GM23338 (cell line): ENCODE results near the gene LTB. TPM values are rescaled to one million over a fixed set of nuclear protein-coding genes. Genes with fewer than 3 reads are reported as not detected.
A peak's percentile ranks its signal among the peaks of the same experiment; 100 is the strongest.

Experiments
- ATAC-seq: fragments of 200-7000 bp; cut with Tn5 transposase; 3 replicates; pipeline ENCODE4 v1.9.1; 2020
- DNase-seq: peaks from one replicate; pipeline ENCODE4 v3.0.0-alpha.2; 2015; ENCODE audit warnings: low spot score
- H2AFZ ChIP-seq: fragments of 200-600 bp; sonication (generic); 2 replicates; pipeline ENCODE4 v1.8.0; 2016; ENCODE audit warnings: antibody characterized with exemption, mild to moderate bottlenecking, moderate library complexity
- H3F3A ChIP-seq: fragments of 200-600 bp; sonication (generic); replicated peaks from 2 replicates; pipeline ENCODE4 v1.8.0; 2017; ENCODE audit warnings: antibody characterized with exemption, mixed run types, low read depth
- H3K27ac ChIP-seq: fragments of 200-600 bp; sonication (generic); 2 replicates; pipeline ENCODE4 v1.6.1; 2016; ENCODE audit warnings: low read depth
- H3K27me3 ChIP-seq: fragments of 200-600 bp; sonication (generic); 2 replicates; pipeline ENCODE4 v1.8.0; 2016; ENCODE audit warnings: mild to moderate bottlenecking, mixed run types, moderate library complexity; ENCODE audit not compliant: insufficient read depth
- H3K36me3 ChIP-seq: fragments of 200-600 bp; sonication (generic); 2 replicates; pipeline ENCODE4 v1.8.0; 2016; ENCODE audit warnings: mild to moderate bottlenecking; ENCODE audit not compliant: insufficient read depth
- H3K4me1 ChIP-seq: fragments of 200-600 bp; sonication (generic); 2 replicates; pipeline ENCODE4 v1.8.0; 2016; ENCODE audit warnings: mild to moderate bottlenecking, moderate library complexity; ENCODE audit not compliant: insufficient read depth
- H3K4me2 ChIP-seq: fragments of 200-600 bp; sonication (generic); 2 replicates; pipeline ENCODE4 v1.7.1; 2017; ENCODE audit warnings: mixed run types
- H3K4me3 ChIP-seq: fragments of 200-600 bp; sonication (generic); 2 replicates; pipeline ENCODE4 v1.6.1; 2016; ENCODE audit warnings: mixed run types
- H3K79me2 ChIP-seq: fragments of 200-600 bp; sonication (generic); replicated peaks from 2 replicates; pipeline ENCODE4 v1.8.0; 2017; ENCODE audit warnings: mild to moderate bottlenecking; ENCODE audit not compliant: insufficient read depth
- H3K9me2 ChIP-seq: fragments of 200-600 bp; sonication (generic); 2 replicates; pipeline ENCODE4 v1.8.0; 2017; ENCODE audit not compliant: insufficient read depth
- H4K20me1 ChIP-seq: fragments of 200-600 bp; sonication (generic); replicated peaks from 2 replicates; pipeline ENCODE4 v1.8.0; 2017; ENCODE audit warnings: mild to moderate bottlenecking; ENCODE audit not compliant: insufficient read depth
- H3K27ac Mint-ChIP-seq: 2 replicates; pipeline ENCODE4 v1.8.0; 2020; ENCODE audit warnings: inconsistent platforms, mild to moderate bottlenecking, moderate library complexity, mixed read lengths
- H3K27me3 Mint-ChIP-seq: 3 replicates; pipeline ENCODE4 v1.8.0; 2022; ENCODE audit warnings: low read depth, mild to moderate bottlenecking, moderate library complexity, mixed read lengths, inconsistent platforms; ENCODE audit not compliant: insufficient read depth, poor library complexity
- H3K36me3 Mint-ChIP-seq: 3 replicates; pipeline ENCODE4 v1.8.0; 2021; ENCODE audit warnings: low read depth, mild to moderate bottlenecking, inconsistent platforms, moderate library complexity, mixed read lengths
- H3K4me1 Mint-ChIP-seq: 3 replicates; pipeline ENCODE4 v1.8.0; 2020; ENCODE audit warnings: mild to moderate bottlenecking, inconsistent platforms, mixed read lengths
- H3K4me3 Mint-ChIP-seq: 3 replicates; pipeline ENCODE4 v1.8.0; 2021; ENCODE audit warnings: moderate library complexity, mild to moderate bottlenecking, inconsistent platforms, mixed read lengths
- H3K9me3 Mint-ChIP-seq: 3 replicates; pipeline ENCODE4 v1.8.0; 2020; ENCODE audit warnings: moderate library complexity, mild to moderate bottlenecking, inconsistent platforms, mixed read lengths
- CREB1 ChIP-seq: fragments of 250-450 bp; sonication (Bioruptor Pico); IDR thresholded peaks from 2 replicates; pipeline ENCODE4 v1.5.0; 2020; ENCODE audit warnings: low read depth, mild to moderate bottlenecking, moderate library complexity
- EZH2phosphoT487 ChIP-seq: fragments of 200-600 bp; sonication (generic); IDR thresholded peaks from one replicate; pipeline ENCODE4 v1.8.1; 2018; ENCODE audit warnings: antibody characterized with exemption; ENCODE audit not compliant: unreplicated experiment
- JUNB ChIP-seq: IDR thresholded peaks from one replicate; pipeline ENCODE4 v1.6.1; 2016; ENCODE audit warnings: antibody characterized with exemption; ENCODE audit not compliant: unreplicated experiment
- POLR2AphosphoS5 ChIP-seq: IDR thresholded peaks from 2 replicates; pipeline ENCODE4 v1.6.1; 2016; ENCODE audit warnings: antibody characterized with exemption, low read depth
- STAT1 ChIP-seq: IDR thresholded peaks from one replicate; pipeline ENCODE4 v1.6.1; 2016; ENCODE audit warnings: antibody characterized with exemption; ENCODE audit not compliant: unreplicated experiment
- ZNF331 ChIP-seq: fragments of 250-450 bp; sonication (Bioruptor Pico); IDR thresholded peaks from 2 replicates; pipeline ENCODE4 v1.5.0; 2020; ENCODE audit warnings: low read depth, mild to moderate bottlenecking, moderate library complexity
- ZNF462 ChIP-seq: fragments of 250-450 bp; sonication (Bioruptor Pico); IDR thresholded peaks from 2 replicates; pipeline ENCODE4 v1.5.0; 2020; ENCODE audit warnings: mild to moderate bottlenecking, moderate library complexity
- polyA plus RNA-seq: library from polyadenylated mRNA; unstranded; fragments of >200 nt; fragmentation: Nextera tagmentation; extraction: Ambion mirVana; gene quantifications from 2 replicates; pipeline ENCODE4 v1.2.1, GENCODE V29; 2016
- total RNA-seq: library from RNA; depleted of rRNA; stranded (reverse); fragments of >200 nt; shearing (Covaris generic); gene quantifications from 2 replicates; pipeline ENCODE4 v1.2.3, GENCODE V29; 2014

LTB gene
- total and polyA plus RNA-seq, 2 experiments from 2014 or later: 1.7 TPM; not detected in 1

- no peak for TF ChIP-seq JUNB
- no peak for TF ChIP-seq STAT1
- no peak for TF ChIP-seq CREB1 (CRISPR knock-in tag)
- TF ChIP-seq POLR2AphosphoS5: no peak
- no peak overlapping the region for H3K4me2 ChIP-seq
- no peak overlapping the region for H3K4me3 Mint-ChIP-seq
- no peaks in the 10 kb centered on the region for H3K36me3 ChIP-seq
- peaks cover 25% of the 10 kb centered on the region for H3K36me3 Mint-ChIP-seq
- peaks cover 3% of the 10 kb centered on the region for H3K27me3 Mint-ChIP-seq
- H4K20me1 ChIP-seq: no peaks in the 10 kb centered on the region
- H3K27me3 ChIP-seq: no peaks in the 10 kb centered on the region
- ATAC-seq (no peak), DNase-seq (no peak)
- no peaks in the 10 kb centered on the region; the same call in 2 of the 3 replicates for H3K9me3 Mint-ChIP-seq
- H2AFZ ChIP-seq: no peak overlapping the region
- H3F3A ChIP-seq: 0 out of 2 replicates have a peak, but pooled peaks cover 2% of the 10 kb centered on the region
- H3K79me2 ChIP-seq: no peaks in the 10 kb centered on the region
- no peak overlapping the region for H3K4me3 ChIP-seq
- no peak overlapping the region for H3K27ac ChIP-seq
- H3K27ac Mint-ChIP-seq: no peak overlapping the region
- peaks cover 18% of the 10 kb centered on the region for H3K4me1 Mint-ChIP-seq
- H3K9me2 ChIP-seq: no peaks in the 10 kb centered on the region
- peaks cover 3% of the 10 kb centered on the region; the same call in 1 of the 2 replicates for H3K4me1 ChIP-seq
Measured at GRCh38 chr6:31560697-31561058, 21.5 kb downstream of the LTB start.

- H3K4me3 Mint-ChIP-seq: no peak overlapping the region; the same call in 2 of the 3 replicates
- Histone ChIP-seq H3K27me3 (no peaks in the 10 kb centered on the region), H2AFZ (no peak overlapping the region), H3K27ac (no peak overlapping the region), H3K79me2 (no peaks in the 10 kb centered on the region), H3K36me3 (no peaks in the 10 kb centered on the region), H3K4me3 (no peak overlapping the region), H3K4me1 (peaks cover 3% of the 10 kb centered on the region; the same call in 1 of the 2 replicates), H3F3A (0 out of 2 replicates have a peak, but pooled peaks cover 2% of the 10 kb centered on the region), H4K20me1 (no peaks in the 10 kb centered on the region), H3K9me2 (no peaks in the 10 kb centered on the region), H3K4me2 (no peak overlapping the region)
- DNase-seq (peak; percentile 15), ATAC-seq (peak; percentile 40; the same call in 2 of the 3 replicates)
- H3K9me3 Mint-ChIP-seq: no peaks in the 10 kb centered on the region; the same call in 2 of the 3 replicates
- peaks cover 25% of the 10 kb centered on the region for H3K36me3 Mint-ChIP-seq
- no peak for TF ChIP-seq EZH2phosphoT487
- TF ChIP-seq ZNF331: no peak
- TF ChIP-seq ZNF462 (CRISPR knock-in tag): no peak
- no peak for TF ChIP-seq JUNB
- peaks cover 3% of the 10 kb centered on the region for H3K27me3 Mint-ChIP-seq
- no peak overlapping the region for H3K27ac Mint-ChIP-seq
- H3K4me1 Mint-ChIP-seq: peaks cover 18% of the 10 kb centered on the region
Measured at GRCh38 chr6:31559958-31560696, 22.1 kb downstream of the LTB start.
